ENCODE measurements around the gene ZBTB44.
A peak's percentile ranks its signal among the peaks of the same experiment; 100 is the strongest.
"Not testable (repeated sequence)": the region's sequence is repeated elsewhere in the genome, so short reads cannot be mapped to it uniquely, and the experiment has no call there.

ZBTB44 gene

GRCh38 chr11:130314750-130315285 is at the start of gene ZBTB44:
Gene ZBTB44 (minus strand): TSS chr11:130314917. CDS start chr11:130261873, 53,044 bp downstream.
- peak; percentile 93 for DNase-seq (ENCODE audit: low read depth)

GRCh38 chr11:130359419-130359818 is 44.7 kb upstream of the ZBTB44 start:
- no peak for DNase-seq (ENCODE audit: low read depth)

GRCh38 chr11:130358398-130358797 is 43.7 kb upstream of the ZBTB44 start:
- DNase-seq (ENCODE audit: low read depth), result no peak

- no peak for DNase-seq (ENCODE audit: low read depth)
These were observed 32.5 kb upstream of the ZBTB44 start for GRCh38 chr11:130347261-130347660.

GRCh38 chr11:130344841-130345240 is 30.1 kb upstream of the ZBTB44 start:
- DNase-seq (ENCODE audit: low read depth), result no peak

- DNase-seq (ENCODE audit: low read depth), result no peak
These were observed 26.1 kb upstream of the ZBTB44 start for GRCh38 chr11:130340671-130341319.

- DNase-seq (ENCODE audit: low read depth), result no peak
These were observed 23.9 kb upstream of the ZBTB44 start for GRCh38 chr11:130338667-130339066.

GRCh38 chr11:130337281-130338089 is 22.8 kb upstream of the ZBTB44 start:
- no peak for DNase-seq (ENCODE audit: low read depth)

GRCh38 chr11:130331397-130331796 is 16.7 kb upstream of the ZBTB44 start:
- DNase-seq (ENCODE audit: low read depth), result not testable (repeated sequence)

- DNase-seq (ENCODE audit: low read depth), result no peak
These were observed 15.5 kb upstream of the ZBTB44 start for GRCh38 chr11:130330101-130330684.

GRCh38 chr11:130328420-130328819 is 13.7 kb upstream of the ZBTB44 start:
- no peak for DNase-seq (ENCODE audit: low read depth)

GRCh38 chr11:130327716-130328115 is 13.0 kb upstream of the ZBTB44 start:
- DNase-seq (ENCODE audit: low read depth), result no peak

- no peak for DNase-seq (ENCODE audit: low read depth)
These were observed 11.0 kb upstream of the ZBTB44 start for GRCh38 chr11:130325691-130326090.

GRCh38 chr11:130323452-130324450 is 9.0 kb upstream of the ZBTB44 start:
- DNase-seq (ENCODE audit: low read depth), result no peak

- no peak for DNase-seq (ENCODE audit: low read depth)
These were observed 7.4 kb upstream of the ZBTB44 start for GRCh38 chr11:130322126-130322525.

- no peak for DNase-seq (ENCODE audit: low read depth)
These were observed 3.4 kb upstream of the ZBTB44 start for GRCh38 chr11:130318031-130318673.

- no peak for DNase-seq (ENCODE audit: low read depth)
These were observed 745 bp upstream of the ZBTB44 start for GRCh38 chr11:130315354-130315970.

GRCh38 chr11:130314184-130314749 is 450 bp downstream of the ZBTB44 start:
- no peak for DNase-seq (ENCODE audit: low read depth)

- no peak for DNase-seq (ENCODE audit: low read depth)
These were observed 1.1 kb downstream of the ZBTB44 start for GRCh38 chr11:130313383-130314183.

Measured in CMK (cell line).